Hematopoietic multipotent progenitor cell treated with erythropoietin and hydrocortisone succinate and interleukin-3 and kit ligand, for 15 days (in vitro differentiated cells): ENCODE data around the gene FAM193A.
"Not testable (repeated sequence)": the region's sequence is repeated elsewhere in the genome, so short reads cannot be mapped to it uniquely, and the experiment has no call there.

Experiments used
- DNase-seq: peaks from one replicate; pipeline ENCODE4 v3.0.0-alpha.2; 2015; ENCODE audit warnings: low spot score

The FAM193A gene

GRCh38 chr4:2750719-2751605 lies 214.5 kb downstream of the FAM193A start:
- DNase-seq = peak; percentile 39

GRCh38 chr4:2753436-2753835 lies 217.0 kb downstream of the FAM193A start:
- no peak for DNase-seq

DNA sequence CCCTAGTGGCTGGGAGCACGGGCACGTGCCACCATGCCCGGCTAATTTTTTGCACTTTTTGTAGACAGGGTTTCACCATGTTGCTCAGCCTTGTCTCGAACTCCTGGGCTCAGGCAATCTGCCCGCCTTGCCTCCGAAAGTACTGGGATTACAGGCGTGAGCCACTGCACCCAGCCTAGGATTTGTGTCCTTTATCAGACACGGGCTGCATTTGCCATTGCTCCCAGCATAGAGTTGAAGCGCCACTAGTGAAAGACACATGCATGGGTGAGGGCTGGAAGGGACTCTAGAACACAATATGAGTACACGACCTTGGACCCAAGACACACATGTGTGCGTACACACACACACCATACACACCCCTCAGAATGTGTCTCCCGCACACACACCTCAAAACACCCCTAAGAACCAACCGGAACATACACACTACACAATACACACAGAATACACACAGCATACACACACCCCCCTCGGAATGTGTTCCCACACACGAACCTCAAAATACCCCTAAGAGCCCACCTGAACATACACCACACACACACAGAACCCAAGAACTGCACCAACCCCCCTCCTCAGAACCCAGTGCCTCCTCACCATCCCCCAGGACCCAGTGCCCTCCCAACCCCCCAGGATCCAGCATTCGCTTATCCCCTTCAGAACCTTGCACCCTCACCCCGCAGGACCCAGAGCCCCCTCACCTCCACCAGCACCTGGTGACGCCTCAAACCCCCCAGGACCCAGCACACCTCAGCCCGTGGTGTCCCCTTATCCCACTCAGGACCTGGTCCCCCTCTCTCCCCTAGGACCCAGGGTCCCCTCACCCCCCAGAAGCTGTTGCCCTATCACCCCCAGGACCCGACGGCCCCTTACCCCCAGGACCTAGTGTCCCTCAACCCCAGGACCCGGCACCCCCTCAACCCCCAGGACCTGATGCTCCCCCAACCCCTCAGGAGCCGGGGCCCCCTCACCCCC lies 218.7 kb downstream of the FAM193A start:
- no peak for DNase-seq

DNA sequence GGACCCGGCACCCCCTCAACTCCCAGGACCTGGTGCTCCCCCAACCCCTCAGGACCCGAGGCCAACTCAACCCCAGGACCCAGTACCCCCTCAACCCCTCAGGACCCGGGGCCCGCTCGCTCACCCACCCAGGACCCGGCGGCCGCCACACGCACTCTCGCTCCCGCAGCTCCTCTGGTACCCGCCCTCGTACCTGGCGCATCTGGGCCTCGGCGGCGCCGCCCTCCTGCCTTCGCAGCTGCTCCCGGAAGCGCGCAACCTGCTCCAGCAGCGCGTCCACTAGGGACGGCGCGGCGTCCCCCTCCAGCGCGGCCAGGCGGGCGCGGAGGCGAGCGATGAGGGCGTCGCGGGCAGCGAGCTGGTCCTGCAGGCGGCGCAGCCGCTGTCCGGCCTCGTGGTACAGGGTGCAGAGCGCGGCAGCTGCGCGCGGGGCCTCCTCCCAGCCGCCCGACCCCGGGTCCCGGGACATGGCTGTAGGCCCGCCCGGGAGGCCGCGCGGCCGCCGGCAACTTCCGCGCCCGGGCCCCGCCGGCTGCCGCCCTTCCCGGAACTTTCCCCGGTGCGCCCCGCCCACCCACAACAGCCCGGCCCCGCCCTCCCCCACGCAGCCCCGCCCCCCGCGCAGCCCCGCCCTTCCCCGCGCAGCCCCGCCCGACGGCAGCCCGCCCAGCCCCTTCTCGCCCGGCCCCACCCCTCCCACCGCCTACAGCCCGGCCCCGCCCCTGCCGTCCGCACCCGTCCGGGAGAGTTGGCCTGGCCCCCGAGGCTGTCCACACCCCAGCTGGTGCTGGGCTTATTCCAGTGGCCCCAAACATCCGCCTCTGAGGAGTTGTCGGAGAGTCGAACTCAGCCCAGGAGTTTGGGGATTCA lies 219.6 kb downstream of the FAM193A start, which contains the start of gene TNIP2:
TNIP2 (minus strand) TSS at position 516 of the 870 bp plus-strand sequence; CDS start at position 469, 47 bp downstream.
- peak; percentile 83 for DNase-seq

DNA sequence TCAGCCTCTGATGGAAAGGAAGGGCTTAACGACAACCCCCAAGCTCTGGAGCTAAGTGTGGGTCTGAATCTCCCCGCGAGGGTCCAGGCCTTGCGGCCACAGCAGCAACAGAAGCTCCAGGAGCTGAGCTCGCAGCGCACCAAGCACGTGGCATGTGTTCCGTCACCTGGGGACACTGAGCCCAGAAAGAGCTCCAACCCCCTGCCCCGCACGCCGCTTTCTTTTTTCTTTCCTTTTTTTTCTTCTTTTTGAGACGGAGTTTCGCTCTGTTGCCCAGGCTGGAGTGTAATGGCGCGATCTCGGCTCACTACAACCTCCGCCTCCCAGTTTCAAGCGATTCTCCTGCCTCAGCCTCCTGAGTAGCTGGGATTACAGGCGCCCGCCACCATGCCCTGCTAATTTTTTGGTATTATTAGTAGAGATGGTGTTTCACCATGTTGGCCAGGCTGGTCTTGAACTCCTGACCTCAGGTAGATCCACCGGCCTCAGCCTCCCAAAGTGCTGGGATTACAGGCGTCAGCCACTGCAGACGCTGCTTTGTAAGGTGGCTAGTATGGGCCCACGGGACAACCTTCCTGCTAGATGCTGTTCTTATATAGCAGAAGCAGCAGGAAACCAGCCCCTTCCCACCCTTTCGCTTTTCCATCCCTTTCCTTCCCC lies 220.4 kb downstream of the FAM193A start:
- no peak for DNase-seq

- no peak for DNase-seq
Measured at GRCh38 chr4:2757426-2757825, 221.0 kb downstream of the FAM193A start.

GRCh38 chr4:2761035-2761923 lies 224.8 kb downstream of the FAM193A start:
- DNase-seq = no peak

DNA sequence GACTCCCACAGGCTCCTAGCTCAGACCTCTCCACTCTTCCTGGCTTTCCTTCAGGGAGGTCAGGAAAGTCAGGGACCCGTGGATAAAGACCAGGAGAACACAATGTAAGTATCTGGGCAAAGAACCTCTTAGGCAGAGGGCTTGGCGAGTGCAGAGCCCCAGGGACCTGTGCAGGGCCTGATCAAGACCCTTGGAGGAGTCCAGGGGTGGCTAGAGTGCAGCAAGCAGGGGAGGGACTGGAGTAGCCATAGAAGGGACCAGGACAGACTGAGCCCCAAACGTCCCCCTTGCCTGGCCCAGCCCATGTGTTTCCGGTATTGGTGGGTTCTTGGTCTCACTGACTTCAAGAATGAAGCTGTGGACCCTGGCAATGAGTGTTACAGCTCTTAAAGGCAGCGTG lies 225.6 kb downstream of the FAM193A start:
- DNase-seq = no peak

GRCh38 chr4:2762486-2763370 lies 226.3 kb downstream of the FAM193A start:
- not testable (repeated sequence) for DNase-seq

DNA sequence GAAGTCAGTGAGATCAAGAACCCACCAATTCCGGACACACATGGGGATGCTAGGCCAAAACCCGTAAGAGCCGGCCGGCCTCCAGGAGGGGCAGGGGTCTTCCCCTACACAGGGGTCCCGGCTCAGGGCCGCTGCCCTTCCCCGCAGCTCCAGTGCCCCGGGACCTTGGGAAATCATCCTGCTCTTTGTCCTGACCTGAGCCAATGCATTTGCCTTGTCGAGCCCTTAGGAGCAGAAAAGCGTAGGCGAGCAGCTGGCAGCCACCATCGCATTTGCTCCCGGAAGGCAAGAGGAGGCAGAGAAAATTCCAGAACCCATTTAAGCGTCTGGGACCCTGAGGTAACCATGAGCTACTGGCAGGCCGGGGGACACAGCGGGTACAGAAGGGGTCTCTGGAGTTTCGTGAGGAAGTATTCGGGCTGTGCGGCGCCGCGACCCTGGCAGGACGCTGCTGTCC lies 227.1 kb downstream of the FAM193A start:
- no peak for DNase-seq

DNA sequence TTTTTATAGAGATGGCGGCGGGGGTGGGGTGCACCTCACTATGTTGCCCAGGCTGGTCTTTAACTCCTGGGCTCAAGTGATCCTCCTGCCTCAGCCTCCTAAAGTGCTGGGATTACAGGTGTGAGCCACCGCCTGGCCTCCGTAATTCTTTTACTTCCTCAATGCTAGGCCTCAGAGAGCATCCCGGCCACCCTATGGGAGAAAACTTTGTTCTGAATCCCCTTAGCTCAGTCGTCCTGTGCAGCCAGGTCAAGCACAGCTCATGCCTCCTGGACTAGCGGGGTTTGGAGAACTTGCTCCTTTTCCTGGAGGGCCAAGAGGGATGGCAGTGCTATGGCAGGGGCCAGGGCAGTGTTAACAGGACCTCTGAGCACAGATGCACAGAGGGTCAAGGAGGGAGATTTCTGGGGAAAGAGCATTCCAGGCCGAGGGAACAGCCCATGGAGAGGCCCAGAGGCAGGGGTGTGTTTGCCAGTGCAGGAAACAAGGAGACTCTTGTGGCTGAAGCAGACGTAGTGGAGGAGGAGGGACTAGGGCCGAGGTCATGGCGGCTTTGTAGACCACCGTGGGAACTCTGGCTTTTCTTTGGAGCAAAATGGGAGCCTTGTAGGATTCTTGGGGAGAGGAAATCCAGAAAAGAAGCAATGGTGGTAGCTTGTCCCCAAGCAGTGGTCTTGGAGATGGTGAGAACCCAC lies 229.5 kb downstream of the FAM193A start:
- DNase-seq = no peak

DNA sequence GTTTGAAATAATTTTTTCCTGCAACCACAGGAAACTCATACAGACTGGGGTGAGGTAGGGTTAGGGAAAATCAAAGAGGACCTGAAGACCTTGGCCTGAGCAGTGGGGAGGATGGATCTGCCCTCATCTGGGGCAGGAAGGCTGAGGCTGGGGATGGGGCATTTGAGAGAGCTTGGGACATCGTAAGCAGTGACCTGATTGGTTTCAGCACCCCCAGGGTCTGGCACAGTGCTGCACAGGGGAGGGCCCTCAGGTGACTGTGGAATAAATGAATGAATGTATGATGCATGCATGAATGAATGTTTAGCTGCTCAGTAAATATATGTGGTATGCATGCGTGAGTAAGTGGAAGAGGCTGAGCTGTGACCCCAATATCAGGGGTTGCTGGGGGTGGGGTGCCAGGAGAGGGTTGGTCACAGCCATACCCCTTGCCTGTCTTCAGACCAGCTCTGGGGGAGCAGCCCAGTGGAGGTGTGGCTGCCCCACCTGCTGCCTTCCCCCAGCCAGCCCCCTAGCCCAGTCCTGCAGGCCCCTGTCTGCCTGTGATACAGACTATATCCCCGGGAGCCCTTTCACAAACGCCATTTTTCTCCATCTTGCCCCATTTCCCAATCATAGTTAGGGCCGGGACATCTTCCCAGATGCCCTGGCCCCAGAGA lies 230.7 kb downstream of the FAM193A start:
- no peak for DNase-seq

GRCh38 chr4:2767705-2768074 lies 231.2 kb downstream of the FAM193A start:
- DNase-seq = no peak

DNA sequence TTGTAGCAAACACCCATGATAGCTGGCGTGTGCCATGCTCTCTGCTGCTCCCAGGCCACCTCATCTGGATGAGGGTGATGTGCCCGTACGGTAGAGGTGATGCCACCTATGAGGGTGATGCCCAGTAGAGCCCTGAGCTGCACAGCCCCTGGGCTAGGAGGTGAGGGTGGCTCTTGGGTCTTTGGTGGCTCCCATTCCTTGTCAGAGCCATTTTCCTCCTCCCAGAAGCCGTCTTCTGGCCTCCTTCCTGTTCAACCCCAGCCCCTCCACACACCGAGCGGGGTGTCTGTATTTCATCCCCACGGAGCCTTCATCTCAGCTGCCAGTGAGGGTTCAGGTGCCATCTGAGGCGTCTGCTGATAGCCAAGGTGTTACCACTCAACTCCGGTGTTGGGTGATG lies 231.7 kb downstream of the FAM193A start:
- no peak for DNase-seq

DNA sequence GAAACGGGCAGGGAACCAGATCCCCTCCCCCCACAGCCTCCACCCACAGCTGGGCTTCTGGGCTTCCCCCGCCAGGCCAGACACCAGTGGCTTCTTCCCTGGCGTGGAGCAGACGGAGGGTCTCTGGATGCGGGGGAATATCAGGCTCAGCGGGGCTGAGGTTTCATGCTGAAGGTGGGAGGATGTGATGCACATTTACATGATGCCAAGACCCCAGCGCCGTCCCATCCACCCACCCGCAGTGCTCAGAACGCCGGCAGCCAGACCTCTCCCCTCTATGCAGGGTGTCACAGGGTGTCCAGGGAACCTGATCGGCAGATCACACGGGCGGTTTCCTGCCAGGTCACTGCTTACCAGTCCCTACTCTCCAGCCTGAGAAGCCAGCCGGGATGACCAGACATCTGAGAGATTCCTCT lies 232.5 kb downstream of the FAM193A start:
- no peak for DNase-seq

GRCh38 chr4:2771264-2771663 lies 234.8 kb downstream of the FAM193A start:
- DNase-seq = no peak

- not testable (repeated sequence) for DNase-seq
Measured at GRCh38 chr4:2780643-2781042, 244.2 kb downstream of the FAM193A start.

DNA sequence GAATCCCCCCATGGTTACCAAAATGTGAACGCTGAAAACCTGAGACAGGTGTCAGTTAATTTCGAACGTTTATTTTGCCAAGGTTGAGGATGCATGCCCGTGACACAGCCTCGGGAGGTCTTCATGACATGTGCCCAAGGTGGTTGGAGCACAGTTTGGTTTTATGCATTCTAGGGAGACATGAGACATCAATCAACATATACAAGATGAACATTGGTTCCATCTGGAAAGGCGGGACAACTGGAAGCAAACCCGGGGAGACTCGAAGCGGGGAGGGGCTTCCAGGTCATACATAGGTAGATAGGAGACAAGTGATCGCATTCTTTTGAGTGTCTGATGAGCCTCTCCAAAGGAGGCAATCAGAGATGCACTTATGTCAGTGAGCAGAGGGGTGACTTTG lies 245.5 kb downstream of the FAM193A start:
- DNase-seq = no peak
